T-helper 1 cell (primary cell): ENCODE results near the gene SYNDIG1.

Source experiments
- DNase-seq, 5 donors: peaks; one replicate each; pipeline ENCODE4 v3.0.0-alpha.2; 2012 to 2020

The SYNDIG1 gene

DNA sequence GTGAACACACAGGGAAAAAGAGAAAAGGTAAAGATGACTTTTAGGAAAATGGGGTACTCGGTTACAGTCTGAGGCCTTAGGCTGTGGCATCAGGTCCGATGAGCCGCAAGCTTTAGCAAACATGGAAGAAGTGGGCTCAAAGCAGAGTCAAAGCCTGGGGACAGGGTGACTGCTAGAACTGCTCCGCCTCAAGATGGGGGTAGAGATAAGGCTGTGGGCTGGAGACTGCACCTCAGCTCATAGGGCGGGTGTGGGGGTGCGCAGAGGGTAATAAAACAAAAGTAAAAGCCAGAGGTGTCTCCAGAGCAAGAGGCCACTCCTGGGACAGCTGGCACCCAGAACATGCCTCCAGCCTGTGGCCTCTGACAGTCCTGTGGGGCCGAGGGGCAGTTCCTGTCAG is 21.3 kb upstream of the SYNDIG1 start:
- DNase-seq = no peak

GRCh38 chr20:24449026-24449720 is 20.3 kb upstream of the SYNDIG1 start:
- DNase-seq = no peak

GRCh38 chr20:24450177-24450576 is 19.3 kb upstream of the SYNDIG1 start:
- DNase-seq = no peak

DNA sequence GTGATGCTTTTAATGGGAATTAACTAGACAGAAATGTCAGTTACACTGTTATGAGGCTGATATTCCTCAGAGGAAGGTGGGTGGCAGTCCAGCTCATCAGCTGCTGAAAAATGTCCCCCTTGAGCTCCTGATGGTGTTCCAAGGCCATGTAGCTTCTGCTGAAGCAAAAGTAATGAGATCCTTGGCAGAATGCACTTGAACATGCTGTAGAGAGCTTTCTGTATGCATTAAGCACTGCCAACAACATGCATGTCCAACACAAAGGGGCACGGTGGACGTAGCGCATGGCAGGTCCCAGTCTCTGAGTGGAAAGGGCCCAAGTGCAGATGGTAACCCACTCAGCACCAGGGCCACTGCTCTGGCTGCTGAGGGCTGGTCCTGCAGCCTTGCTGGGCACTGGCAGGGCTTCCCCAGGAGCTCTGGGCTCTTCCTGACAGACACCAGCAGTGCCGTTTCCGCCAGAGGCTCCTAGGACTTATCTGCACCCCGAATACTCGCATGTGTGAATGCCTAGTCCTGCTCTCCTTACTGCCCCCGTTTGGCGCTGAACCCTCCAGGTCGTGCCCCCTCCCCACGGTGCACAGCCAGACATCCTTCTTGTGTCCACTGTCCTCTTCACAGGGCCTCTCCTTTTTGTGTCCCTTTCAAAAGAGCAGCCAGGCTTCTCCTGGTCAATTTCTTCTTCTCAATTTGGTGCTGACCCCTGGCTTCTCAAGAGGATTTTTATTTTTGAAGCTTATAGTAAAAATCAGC is 18.6 kb upstream of the SYNDIG1 start:
- no peak for DNase-seq

DNA sequence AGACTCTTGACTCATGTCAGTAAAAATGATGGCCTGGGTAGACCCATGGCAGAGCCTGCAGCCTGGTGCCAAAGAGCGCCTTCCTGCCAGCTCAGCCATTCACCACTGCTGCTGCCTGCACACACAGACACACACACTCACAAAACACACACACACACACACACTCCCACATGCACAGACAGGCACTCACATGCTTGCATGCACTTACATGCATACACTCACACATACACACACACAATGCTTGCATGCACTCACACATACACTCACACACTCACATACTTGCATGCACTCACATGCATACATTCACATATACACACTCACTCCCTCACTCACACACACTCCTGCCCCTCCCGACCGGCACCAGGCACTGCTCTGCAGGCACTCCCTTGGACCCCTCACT is 18.0 kb upstream of the SYNDIG1 start:
- no peak for DNase-seq

- DNase-seq = no peak
Observed at GRCh38 chr20:24452016-24452415, 17.4 kb upstream of the SYNDIG1 start.

GRCh38 chr20:24452498-24453127 is 16.8 kb upstream of the SYNDIG1 start:
- no peak for DNase-seq

GRCh38 chr20:24453869-24454268 is 15.6 kb upstream of the SYNDIG1 start:
- no peak for DNase-seq

DNA sequence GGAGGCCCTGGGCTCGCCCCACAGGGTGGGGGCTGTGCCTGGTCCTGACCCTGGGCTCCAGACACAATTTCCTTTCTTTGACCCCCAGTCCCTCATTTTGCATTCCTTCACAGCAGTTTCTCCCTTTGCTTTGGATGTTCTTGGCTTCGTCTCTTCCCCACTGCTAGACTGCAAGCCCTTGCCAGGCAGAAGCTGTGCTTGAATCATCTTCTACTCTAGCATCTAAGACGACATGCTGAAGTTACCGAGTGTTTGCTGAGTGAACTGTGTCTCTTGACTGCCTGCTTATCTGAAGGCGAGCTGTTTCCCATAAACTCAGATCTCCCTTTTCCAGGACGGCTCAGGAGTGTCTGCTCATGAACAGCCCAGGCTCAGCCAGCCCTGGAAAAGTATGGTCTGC is 14.3 kb upstream of the SYNDIG1 start:
- no peak for DNase-seq

GRCh38 chr20:24456398-24456781 is 13.0 kb upstream of the SYNDIG1 start:
- no peak for DNase-seq

DNA sequence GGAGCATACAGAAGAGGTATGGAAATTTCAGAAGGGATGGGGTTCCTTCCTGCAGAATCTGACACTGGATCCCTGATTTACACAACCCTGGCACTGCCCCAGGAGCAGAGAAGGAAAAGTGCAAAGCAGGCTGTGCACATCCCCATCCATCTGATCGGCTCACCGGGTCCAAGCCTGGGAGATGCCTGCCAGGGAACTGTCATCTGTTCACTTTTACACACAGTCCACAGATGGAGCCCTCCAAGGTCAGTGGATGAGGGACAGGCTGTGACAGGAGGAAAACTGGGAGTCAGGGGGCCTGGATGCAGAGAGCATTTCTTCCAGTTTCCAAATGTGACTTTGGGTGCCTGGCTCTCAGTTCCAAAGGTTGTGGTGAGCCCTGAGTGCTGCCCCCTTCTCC is 11.0 kb upstream of the SYNDIG1 start:
- no peak for DNase-seq

DNA sequence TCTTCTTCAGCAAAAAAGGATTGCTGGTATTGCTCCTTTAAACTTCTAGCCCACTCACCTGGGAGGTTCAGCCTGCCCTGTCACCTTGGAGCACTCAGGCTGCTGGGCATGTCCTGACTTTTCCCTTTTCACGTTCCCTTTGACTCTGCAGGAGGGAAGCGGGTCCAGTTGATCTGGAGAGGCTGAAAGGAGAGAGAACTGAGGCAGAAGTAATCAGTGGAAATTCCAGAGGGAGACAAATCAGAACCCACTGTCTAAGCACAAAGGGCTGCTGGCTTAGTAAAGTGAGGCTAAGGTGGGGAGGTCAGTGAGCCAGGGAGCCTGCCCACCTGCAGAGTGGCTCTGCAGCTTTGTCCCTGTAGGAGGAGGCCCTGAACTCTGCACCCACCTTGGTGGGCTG is 9.7 kb upstream of the SYNDIG1 start:
- no peak for DNase-seq

GRCh38 chr20:24460712-24461111 is 8.7 kb upstream of the SYNDIG1 start:
- DNase-seq = no peak

GRCh38 chr20:24461848-24462247 is 7.6 kb upstream of the SYNDIG1 start:
- DNase-seq = no peak

DNA sequence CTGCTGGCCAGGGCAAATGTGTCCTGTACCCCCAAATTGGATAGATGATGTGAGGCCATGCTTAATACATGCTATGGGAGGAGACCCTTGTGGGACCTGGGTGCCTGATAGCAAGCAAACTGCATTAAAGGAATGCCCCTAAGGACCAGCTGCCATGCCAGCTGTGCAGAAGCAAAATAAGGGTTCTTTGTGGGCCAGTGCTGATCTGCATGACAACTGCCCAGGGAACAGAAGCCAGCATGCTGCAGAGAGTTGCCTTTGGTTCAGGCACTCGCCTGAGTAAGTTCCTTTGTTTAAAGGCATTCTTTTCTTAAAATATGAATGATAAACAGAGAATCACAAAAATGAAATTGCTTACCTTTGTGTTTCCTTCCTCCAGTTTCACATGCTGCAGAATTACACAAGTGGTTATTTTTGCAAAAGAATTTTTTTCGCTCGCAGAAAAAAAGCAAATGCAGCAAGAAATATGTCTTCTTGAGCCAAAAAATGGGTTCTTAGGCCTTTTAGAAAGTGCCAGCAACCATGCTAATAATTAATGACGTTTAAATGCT is 6.9 kb upstream of the SYNDIG1 start:
- DNase-seq = no peak

GRCh38 chr20:24465159-24465558 is 4.3 kb upstream of the SYNDIG1 start:
- no peak for DNase-seq

DNA sequence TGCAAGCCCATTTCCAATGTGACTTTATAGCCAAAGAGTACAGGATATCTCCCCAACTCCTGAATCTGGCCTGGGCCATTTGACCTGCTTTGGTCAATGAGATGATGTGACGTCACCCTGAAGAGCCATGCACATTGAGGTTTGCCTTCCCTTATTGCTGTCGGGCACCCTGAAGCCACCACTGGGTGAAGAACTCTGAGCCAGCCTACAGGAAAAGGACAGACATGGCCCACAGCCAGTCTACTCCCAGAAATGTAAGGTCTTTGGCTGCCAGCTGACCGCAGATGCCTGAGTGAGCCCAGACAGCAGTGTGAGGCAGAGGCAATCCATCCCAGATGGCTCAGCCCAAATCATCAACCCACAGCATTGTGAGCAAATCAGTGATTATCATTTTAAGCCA is 3.7 kb upstream of the SYNDIG1 start:
- DNase-seq = no peak

DNA sequence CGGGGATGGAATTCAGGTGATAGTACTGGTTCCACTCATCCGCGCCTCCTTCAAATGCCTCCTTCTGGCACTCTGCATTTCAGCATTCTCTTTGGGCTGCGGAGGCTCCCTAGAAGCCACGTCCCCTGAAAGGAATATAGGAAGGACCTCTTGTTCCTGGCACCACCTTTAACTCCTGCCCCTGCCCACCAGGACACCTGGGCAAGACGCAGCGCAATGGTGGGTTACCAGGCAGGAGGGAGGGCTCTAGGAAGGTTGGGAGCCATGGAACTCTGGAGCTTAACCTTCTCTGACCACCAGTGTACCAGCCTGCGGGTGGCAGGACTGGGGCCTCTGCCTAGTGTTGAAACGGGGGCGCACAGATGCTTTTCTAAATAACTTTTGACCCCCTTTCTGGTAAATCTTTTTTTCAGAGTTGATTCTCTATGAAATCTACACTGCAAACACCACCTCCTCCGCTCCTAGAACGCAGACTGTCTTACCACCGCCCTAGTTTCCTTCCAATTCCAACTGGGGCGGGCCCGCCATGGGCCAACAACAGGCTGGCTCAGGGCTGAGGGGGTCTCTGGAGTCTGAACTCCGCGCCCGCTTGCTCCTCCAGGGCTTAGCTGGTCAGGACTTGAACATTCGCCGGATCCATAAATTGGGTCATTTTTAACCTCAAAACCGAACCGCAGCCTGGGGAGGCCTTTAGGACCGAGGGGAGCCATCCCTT is 871 bp upstream of the SYNDIG1 start:
- DNase-seq = no peak

DNA sequence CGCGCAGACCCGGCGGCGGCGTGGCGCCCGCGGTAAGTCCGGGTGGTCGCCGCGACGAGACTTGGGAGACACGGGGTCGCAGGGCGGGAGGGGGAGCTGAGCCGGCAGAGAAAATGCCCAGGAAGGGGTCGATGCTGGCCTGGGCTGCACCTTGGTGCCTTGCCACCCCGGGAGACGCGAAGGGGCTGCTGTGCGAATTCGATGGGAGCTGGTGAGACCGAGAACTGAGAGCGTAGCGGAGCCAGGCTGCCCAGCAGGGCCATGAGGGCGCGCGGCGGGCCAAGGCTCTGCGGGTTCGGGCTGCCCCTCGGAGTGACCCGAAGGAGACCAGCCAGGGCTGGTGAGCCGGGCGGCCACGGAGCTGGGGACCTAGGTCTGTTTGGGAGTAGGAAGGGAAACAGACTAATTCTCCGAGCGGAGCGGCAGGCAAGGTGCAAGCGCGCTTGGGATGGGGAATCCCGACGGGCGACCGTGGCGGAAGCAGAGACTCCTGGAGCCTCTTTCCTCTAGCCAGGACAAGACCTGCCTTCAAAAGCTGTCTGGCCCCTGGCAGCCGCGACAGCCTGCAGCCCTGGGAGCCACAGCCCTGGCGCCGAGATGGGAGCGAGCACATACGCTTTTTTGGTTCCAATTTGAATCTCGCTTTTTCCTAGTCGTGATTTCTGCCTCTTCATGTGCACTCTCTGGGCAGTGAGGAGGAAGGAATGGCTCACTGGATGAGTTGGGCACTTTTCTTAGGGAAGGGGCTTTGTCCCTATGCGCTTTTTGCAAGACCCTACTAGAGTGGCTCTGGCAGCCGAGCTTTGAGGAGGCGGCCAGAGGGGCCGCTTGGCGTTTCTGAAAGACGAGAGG is 691 bp downstream of the SYNDIG1 start:
- DNase-seq = no peak

- no peak for DNase-seq
Observed at GRCh38 chr20:24470746-24471582, 1.5 kb downstream of the SYNDIG1 start.

DNA sequence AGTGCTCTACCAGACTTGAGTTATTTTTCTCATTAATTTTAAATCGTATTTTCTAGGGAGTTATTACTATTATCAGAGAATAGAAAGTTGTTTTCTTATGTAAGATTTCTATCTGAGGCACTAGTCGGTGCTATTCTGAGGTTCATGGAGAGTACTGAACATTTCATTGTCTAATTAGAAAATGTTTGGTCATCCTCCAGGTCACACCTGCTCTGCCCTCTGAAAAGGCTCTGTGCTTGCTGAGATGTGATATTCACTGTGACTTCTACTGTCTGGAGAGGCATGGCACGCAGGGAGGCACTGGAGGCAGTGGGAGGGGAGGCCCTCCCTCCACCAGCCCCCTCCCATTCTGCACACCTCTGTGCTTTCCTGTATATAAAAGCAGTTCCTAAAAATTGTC is 3.0 kb downstream of the SYNDIG1 start:
- DNase-seq = no peak
